ENCODE results near the gene FGD3.

DNA sequence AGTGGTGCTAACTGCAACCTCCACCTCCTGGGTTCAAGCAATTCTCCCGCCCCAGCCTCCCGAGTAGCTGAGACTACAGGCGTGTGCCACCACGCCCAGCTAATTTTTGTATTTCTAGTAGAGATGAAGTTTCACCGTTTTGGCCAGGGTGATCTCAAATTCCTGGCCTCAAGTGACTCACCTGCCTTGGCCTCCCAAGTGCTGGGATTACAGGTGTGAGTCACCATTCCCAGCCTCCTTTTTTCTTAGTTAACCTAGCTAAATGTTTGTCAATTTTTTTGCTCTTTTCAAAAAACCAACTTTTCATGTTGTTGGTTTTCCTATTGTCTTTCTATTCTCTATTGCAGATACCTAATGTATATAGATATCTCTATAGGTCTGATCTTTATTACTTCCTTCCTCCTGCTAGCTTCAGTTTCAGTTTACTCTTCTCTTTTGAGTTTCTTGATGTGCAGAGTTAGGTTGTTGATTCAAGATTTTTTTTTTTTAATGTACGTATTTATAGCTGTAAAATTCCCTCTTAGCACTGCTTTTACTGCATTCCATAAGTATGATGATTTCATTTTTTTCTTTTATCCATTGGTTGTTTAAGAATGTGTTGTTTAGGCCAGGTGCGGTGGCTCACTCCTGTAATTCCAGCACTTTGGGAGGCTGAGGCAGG is 32.9 kb downstream of the FGD3 start:
- TF ChIP-seq CTCF (IDR thresholded peaks at IDR 0.05 in 8 of 11, conservative IDR thresholded peaks at IDR 0.05 in 3 of 11) (no peak), POLR2A (IDR thresholded peaks at IDR 0.05) (no peak)

Data from spleen (tissue), 7 donors.